Neural cell (in vitro differentiated cells): ENCODE results near the gene COPB2. TPM values are rescaled to one million over a fixed set of nuclear protein-coding genes. Genes with fewer than 3 reads are reported as not detected.

ENCODE experiments used
- H2AFZ ChIP-seq: fragments of 200-600, 300-800 bp; sonication (generic), shearing (Covaris generic); 2 replicates; pipeline ENCODE4 v1.6.0; 2014; ENCODE audit warnings: low read depth, mild to moderate bottlenecking, antibody characterized with exemption, low read length, moderate library complexity
- H3F3A ChIP-seq: fragments of 200-600 bp; shearing (Covaris generic); 2 replicates; pipeline ENCODE4 v1.6.1; 2016; ENCODE audit warnings: mild to moderate bottlenecking, moderate library complexity, mixed read lengths, antibody characterized with exemption, low read length; ENCODE audit not compliant: insufficient read depth, poor library complexity, severe bottlenecking
- H3K27ac ChIP-seq: fragments of 200-600, 300-800 bp; sonication (generic), shearing (Covaris generic); 2 replicates; pipeline ENCODE4 v1.5.1; 2014; ENCODE audit warnings: mild to moderate bottlenecking, low read length, moderate library complexity
- H3K27me3 ChIP-seq: fragments of 300-800, 200-600 bp; sonication (generic), shearing (Covaris generic); 2 replicates; pipeline ENCODE4 v1.6.0; 2014; ENCODE audit warnings: mild to moderate bottlenecking, low read depth, low read length, moderate library complexity; ENCODE audit not compliant: insufficient read depth
- H3K36me3 ChIP-seq: fragments of 300-800, 200-600 bp; sonication (generic), shearing (Covaris generic); 2 replicates; pipeline ENCODE4 v1.5.1; 2014; ENCODE audit warnings: mild to moderate bottlenecking, antibody characterized with exemption, low read length, moderate library complexity; ENCODE audit not compliant: insufficient read depth
- H3K4me2 ChIP-seq: fragments of 300-800, 200-600 bp; sonication (generic), shearing (Covaris generic); 2 replicates; pipeline ENCODE4 v1.6.0; 2014; ENCODE audit warnings: mild to moderate bottlenecking, low read length
- H3K4me3 ChIP-seq: fragments of 300-800, 200-600 bp; sonication (generic), shearing (Covaris generic); 2 replicates; pipeline ENCODE4 v1.5.1; 2014; ENCODE audit warnings: mild to moderate bottlenecking, low read length, moderate library complexity
- H3K79me2 ChIP-seq: fragments of 200-600 bp; shearing (Covaris generic); replicated peaks from 2 replicates; pipeline ENCODE4 v1.6.0; 2014; ENCODE audit warnings: mild to moderate bottlenecking, low read length, moderate library complexity; ENCODE audit not compliant: insufficient read depth
- H3K9ac ChIP-seq: fragments of 300-800, 200-600 bp; sonication (generic), shearing (Covaris generic); 2 replicates; pipeline ENCODE4 v1.6.1; 2016; ENCODE audit warnings: mild to moderate bottlenecking, low read length, mixed read lengths
- H3K9me2 ChIP-seq: fragments of 200-600 bp; shearing (Covaris generic); 2 replicates; pipeline ENCODE4 v1.6.1; 2016; ENCODE audit warnings: mild to moderate bottlenecking, low read length, mixed read lengths; ENCODE audit not compliant: insufficient read depth
- H3K9me3 ChIP-seq: fragments of 200-600, 300-800 bp; sonication (generic), shearing (Covaris generic); 2 replicates; pipeline ENCODE4 v1.6.1; 2016; ENCODE audit warnings: mild to moderate bottlenecking, mixed run types, low read length, moderate library complexity, mixed read lengths
- H4K20me1 ChIP-seq: fragments of 200-600 bp; shearing (Covaris generic); 2 replicates; pipeline ENCODE4 v1.6.1; 2016; ENCODE audit warnings: mild to moderate bottlenecking, mixed run types; ENCODE audit not compliant: insufficient read depth
- EP300 ChIP-seq: fragments of 450-650 bp; conservative IDR thresholded peaks from 2 replicates; pipeline ENCODE4 v1.6.1; 2014; ENCODE audit warnings: antibody characterized with exemption, mild to moderate bottlenecking, moderate library complexity; ENCODE audit not compliant: poor library complexity, severe bottlenecking
- EZH2 ChIP-seq: fragments of 200-600, 300-800 bp; shearing (Covaris generic), sonication (generic); IDR thresholded peaks from 2 replicates; pipeline ENCODE4 v1.6.1; 2014; ENCODE audit warnings: antibody characterized with exemption, low read length, borderline replicate concordance, mild to moderate bottlenecking; ENCODE audit not compliant: insufficient read depth, poor library complexity, severe bottlenecking
- MXI1 ChIP-seq: fragments of 450-650 bp; conservative IDR thresholded peaks from 2 replicates; pipeline ENCODE4 v1.6.1; 2014; ENCODE audit warnings: antibody characterized with exemption, mild to moderate bottlenecking; ENCODE audit not compliant: poor library complexity, severe bottlenecking
- POLR2AphosphoS5 ChIP-seq: IDR thresholded peaks from 2 replicates; pipeline ENCODE4 v1.6.1; 2012
- RAD21 ChIP-seq: fragments of 450-650 bp; conservative IDR thresholded peaks from 2 replicates; pipeline ENCODE4 v1.6.1; 2014; ENCODE audit warnings: antibody characterized with exemption, mild to moderate bottlenecking, moderate library complexity
- SMC3 ChIP-seq: fragments of 450-650 bp; conservative IDR thresholded peaks from 2 replicates; pipeline ENCODE4 v1.6.1; 2014; ENCODE audit warnings: antibody characterized with exemption, mild to moderate bottlenecking, moderate library complexity; ENCODE audit not compliant: poor library complexity
- TAF1 ChIP-seq: IDR thresholded peaks from 2 replicates; pipeline ENCODE4 v1.6.1; 2012; ENCODE audit warnings: low read depth
- polyA minus RNA-seq: library from RNA; depleted of rRNA, polyadenylated mRNA; stranded (reverse); fragments of >200 nt; gene quantifications from 2 replicates; pipeline ENCODE4 v1.2.3, GENCODE V29; 2014
- polyA plus RNA-seq: library from polyadenylated mRNA; depleted of rRNA; stranded (reverse); fragments of >200 nt; gene quantifications from 2 replicates; pipeline ENCODE4 v1.2.3, GENCODE V29; 2014
- TF ChIP-seq, protein P1 (sequence below): fragments of 450-650 bp; IDR thresholded peaks from 2 replicates; pipeline ENCODE4 v1.5.1; 2014; ENCODE audit warnings: antibody characterized with exemption, mild to moderate bottlenecking, moderate library complexity; ENCODE audit not compliant: poor library complexity, severe bottlenecking
- TF ChIP-seq, protein P2 (sequence below): IDR thresholded peaks from 2 replicates; pipeline ENCODE4 v1.6.1; 2012; ENCODE audit warnings: borderline replicate concordance

The COPB2 gene
- polyA plus RNA-seq (59.5 and 63.5 TPM in 2 replicates), polyA minus RNA-seq (113 and 122 TPM in 2 replicates)

DNA sequence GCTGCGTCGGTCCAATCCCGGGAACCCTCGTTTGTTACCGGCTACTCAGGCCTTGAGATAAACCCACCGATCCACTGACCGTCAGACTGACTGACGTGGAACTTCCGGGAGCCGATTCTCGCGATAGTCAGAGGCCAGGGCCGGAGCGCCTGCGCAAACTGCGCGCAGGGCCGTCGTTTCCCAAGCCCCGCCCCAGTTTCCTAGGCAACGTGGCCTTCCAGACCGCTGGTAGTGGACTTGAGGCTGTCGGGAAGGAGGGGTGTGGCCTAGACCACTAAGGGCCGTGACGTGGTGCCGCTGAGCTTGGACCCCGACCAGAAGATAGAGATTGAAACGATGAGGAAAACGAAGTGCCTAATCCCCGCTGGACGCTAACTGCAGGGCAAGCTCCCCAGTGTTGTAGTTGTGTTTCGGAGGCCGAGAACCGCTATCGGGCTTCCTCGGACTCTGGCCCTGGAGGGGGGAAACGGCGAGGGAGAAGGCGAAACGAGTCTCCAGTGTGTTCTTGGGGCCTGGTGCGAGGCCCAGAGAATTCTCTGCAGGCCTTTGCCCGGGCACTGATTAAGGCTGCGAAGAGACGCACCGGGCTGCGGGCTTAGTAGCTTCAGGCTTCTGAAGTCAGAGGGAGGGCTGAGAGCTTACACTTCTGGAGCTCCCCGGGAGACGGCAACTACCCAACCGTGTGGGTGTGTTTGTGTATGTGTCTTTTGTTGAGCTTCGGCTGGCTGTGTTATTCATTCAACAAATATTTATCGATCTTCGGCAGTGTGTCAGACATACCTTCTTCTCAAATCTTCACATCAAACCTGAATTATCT is at the start of gene COPB2:
TSS of gene COPB2 (minus strand) at position 96 of the 817 bp plus-strand sequence. CDS start 97 bp downstream, outside the sequence.
- no peaks in the 10 kb centered on the region for H3K9me3 ChIP-seq
- no peaks in the 10 kb centered on the region for H3F3A ChIP-seq

DNA sequence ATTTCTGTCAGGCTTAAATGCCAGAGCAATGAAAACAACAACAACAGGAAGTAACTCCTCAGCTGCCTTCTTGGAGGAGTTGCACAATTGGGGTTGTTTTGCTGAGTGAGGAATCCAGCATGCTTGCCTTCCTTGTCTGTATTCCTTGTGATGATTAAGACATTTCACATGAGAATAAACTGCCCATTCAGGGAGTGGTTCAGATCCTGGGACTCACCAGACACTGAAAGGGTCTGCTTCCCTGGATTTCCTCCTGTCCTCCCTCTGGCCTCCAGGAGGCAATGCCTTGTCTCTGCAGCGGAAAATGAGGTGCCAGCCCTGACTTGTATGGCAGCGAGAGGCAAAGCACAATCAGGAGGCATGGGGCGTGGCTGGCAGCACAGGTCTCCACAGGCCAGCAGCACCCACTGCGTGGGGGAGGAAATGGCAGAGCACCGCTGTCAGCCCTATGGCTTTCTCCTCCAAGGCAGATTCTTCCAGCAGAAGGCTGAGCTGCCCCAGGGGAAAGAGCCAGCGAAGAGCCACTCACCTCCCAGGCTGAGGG is 45.4 kb upstream of the COPB2 start:
- Histone ChIP-seq H3F3A (no peaks in the 10 kb centered on the region), H3K36me3 (no peaks in the 10 kb centered on the region), H3K9me3 (no peaks in the 10 kb centered on the region), H3K79me2 (no peaks in the 10 kb centered on the region), H3K4me3 (no peak overlapping the region), H4K20me1 (no peaks in the 10 kb centered on the region), H3K9me2 (no peaks in the 10 kb centered on the region), H3K27ac (no peak overlapping the region), H3K4me2 (no peak overlapping the region), H2AFZ (no peak overlapping the region), H3K27me3 (no peaks in the 10 kb centered on the region), H3K9ac (no peak overlapping the region)
- TF ChIP-seq SMC3: no peak

More for the DNA sequence above, at the start of gene COPB2:
- Histone ChIP-seq H3K4me3 (peak within 1 kb of the TSS; percentile 81), H3K9me2 (no peaks in the 10 kb centered on the region), H3K4me2 (peak within 1 kb of the TSS; percentile 75), H3K79me2 (peaks cover 59% of the 10 kb centered on the region), H3K27ac (peak within 1 kb of the TSS; percentile 96), H3K27me3 (no peaks in the 10 kb centered on the region), H3K9ac (peak within 1 kb of the TSS; percentile 98), H3K36me3 (no peaks in the 10 kb centered on the region), H4K20me1 (no peaks in the 10 kb centered on the region), H2AFZ (peak within 1 kb of the TSS; percentile 87)
- TF ChIP-seq, protein P1, sequence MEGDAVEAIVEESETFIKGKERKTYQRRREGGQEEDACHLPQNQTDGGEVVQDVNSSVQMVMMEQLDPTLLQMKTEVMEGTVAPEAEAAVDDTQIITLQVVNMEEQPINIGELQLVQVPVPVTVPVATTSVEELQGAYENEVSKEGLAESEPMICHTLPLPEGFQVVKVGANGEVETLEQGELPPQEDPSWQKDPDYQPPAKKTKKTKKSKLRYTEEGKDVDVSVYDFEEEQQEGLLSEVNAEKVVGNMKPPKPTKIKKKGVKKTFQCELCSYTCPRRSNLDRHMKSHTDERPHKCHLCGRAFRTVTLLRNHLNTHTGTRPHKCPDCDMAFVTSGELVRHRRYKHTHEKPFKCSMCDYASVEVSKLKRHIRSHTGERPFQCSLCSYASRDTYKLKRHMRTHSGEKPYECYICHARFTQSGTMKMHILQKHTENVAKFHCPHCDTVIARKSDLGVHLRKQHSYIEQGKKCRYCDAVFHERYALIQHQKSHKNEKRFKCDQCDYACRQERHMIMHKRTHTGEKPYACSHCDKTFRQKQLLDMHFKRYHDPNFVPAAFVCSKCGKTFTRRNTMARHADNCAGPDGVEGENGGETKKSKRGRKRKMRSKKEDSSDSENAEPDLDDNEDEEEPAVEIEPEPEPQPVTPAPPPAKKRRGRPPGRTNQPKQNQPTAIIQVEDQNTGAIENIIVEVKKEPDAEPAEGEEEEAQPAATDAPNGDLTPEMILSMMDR: no peak
- TF ChIP-seq RAD21 (peak; percentile 28), EZH2 (no peak), TAF1 (peak; percentile 87), POLR2AphosphoS5 (peak; percentile 93), SMC3 (peak; percentile 35), EP300 (peak; percentile 48), MXI1 (peak; percentile 49)
- TF ChIP-seq, protein P2, sequence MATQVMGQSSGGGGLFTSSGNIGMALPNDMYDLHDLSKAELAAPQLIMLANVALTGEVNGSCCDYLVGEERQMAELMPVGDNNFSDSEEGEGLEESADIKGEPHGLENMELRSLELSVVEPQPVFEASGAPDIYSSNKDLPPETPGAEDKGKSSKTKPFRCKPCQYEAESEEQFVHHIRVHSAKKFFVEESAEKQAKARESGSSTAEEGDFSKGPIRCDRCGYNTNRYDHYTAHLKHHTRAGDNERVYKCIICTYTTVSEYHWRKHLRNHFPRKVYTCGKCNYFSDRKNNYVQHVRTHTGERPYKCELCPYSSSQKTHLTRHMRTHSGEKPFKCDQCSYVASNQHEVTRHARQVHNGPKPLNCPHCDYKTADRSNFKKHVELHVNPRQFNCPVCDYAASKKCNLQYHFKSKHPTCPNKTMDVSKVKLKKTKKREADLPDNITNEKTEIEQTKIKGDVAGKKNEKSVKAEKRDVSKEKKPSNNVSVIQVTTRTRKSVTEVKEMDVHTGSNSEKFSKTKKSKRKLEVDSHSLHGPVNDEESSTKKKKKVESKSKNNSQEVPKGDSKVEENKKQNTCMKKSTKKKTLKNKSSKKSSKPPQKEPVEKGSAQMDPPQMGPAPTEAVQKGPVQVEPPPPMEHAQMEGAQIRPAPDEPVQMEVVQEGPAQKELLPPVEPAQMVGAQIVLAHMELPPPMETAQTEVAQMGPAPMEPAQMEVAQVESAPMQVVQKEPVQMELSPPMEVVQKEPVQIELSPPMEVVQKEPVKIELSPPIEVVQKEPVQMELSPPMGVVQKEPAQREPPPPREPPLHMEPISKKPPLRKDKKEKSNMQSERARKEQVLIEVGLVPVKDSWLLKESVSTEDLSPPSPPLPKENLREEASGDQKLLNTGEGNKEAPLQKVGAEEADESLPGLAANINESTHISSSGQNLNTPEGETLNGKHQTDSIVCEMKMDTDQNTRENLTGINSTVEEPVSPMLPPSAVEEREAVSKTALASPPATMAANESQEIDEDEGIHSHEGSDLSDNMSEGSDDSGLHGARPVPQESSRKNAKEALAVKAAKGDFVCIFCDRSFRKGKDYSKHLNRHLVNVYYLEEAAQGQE: peak; percentile 38
